Bronchial epithelial cell (primary cell): ENCODE data around the gene SESN2. TPM values are rescaled to one million over a fixed set of nuclear protein-coding genes. Genes with fewer than 3 reads are reported as not detected.

Experiments used
- DNase-seq: peaks from one replicate; pipeline ENCODE4 v3.0.0-alpha.2; 2010; ENCODE audit warnings: low read depth
- FAIRE-seq: peaks from 2 replicates; lab custom pipeline; 2011; peaks lifted over from hg19 to GRCh38; lab: Jason Lieb, UNC
- H3K27me3 ChIP-seq: 2 replicates; pipeline ENCODE4 v1.5.1; 2011; ENCODE audit warnings: low read length; ENCODE audit not compliant: control insufficient read depth, insufficient read depth
- H3K36me3 ChIP-seq: 2 replicates; pipeline ENCODE4 v1.5.1; 2011; ENCODE audit warnings: low read length; ENCODE audit not compliant: control insufficient read depth, insufficient read depth
- H3K4me3 ChIP-seq: 2 replicates; pipeline ENCODE4 v1.5.1; 2011; ENCODE audit warnings: mild to moderate bottlenecking, low read depth, low read length, control low read depth
- total RNA-seq: library from RNA; depleted of rRNA; stranded (reverse); fragments of >200 nt; gene quantifications from 2 replicates; pipeline ENCODE4 v1.2.1, GENCODE V29; 2014
- TF ChIP-seq, protein P1 (sequence below): IDR thresholded peaks from 2 replicates; pipeline ENCODE4 v1.5.1; 2011; ENCODE audit warnings: mild to moderate bottlenecking, moderate library complexity, low read length, control low read depth, inconsistent platforms; ENCODE audit not compliant: insufficient read depth, severe bottlenecking

Gene SESN2
- total RNA-seq, 1 donor from 2014 or later, result 24.2 TPM

DNA sequence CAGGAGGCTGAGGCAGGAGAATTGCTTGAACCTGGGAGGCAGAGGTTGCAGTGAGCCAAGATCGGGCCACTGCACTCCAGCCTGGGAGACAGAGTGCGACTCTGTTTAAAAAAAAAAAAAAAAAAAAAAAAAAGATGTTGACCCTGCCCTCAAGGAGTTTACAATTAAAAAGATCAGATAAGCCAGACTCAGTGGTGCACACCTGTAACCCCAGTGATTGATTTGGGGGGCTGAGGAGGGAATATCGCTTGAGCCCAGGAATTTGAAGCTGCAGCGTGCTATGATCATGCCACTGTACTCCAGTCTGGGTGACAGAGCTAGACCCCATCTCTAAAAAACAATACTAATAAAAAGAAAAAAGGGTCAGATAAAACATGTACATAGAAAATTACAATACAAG is 1.6 kb upstream of the SESN2 start:
- FAIRE-seq (no peak), DNase-seq (no peak)
- H3K4me3 ChIP-seq, result no peak overlapping the region
- TF ChIP-seq, protein P1, sequence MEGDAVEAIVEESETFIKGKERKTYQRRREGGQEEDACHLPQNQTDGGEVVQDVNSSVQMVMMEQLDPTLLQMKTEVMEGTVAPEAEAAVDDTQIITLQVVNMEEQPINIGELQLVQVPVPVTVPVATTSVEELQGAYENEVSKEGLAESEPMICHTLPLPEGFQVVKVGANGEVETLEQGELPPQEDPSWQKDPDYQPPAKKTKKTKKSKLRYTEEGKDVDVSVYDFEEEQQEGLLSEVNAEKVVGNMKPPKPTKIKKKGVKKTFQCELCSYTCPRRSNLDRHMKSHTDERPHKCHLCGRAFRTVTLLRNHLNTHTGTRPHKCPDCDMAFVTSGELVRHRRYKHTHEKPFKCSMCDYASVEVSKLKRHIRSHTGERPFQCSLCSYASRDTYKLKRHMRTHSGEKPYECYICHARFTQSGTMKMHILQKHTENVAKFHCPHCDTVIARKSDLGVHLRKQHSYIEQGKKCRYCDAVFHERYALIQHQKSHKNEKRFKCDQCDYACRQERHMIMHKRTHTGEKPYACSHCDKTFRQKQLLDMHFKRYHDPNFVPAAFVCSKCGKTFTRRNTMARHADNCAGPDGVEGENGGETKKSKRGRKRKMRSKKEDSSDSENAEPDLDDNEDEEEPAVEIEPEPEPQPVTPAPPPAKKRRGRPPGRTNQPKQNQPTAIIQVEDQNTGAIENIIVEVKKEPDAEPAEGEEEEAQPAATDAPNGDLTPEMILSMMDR, result no peak
- H3K27me3 ChIP-seq, result no peaks in the 10 kb centered on the region
- H3K36me3 ChIP-seq, result peaks cover 3% of the 10 kb centered on the region

- Histone ChIP-seq H3K36me3 (peaks cover 6% of the 10 kb centered on the region), H3K4me3 (peak overlapping the region; percentile 21), H3K27me3 (no peaks in the 10 kb centered on the region)
- peak; percentile 59 for DNase-seq
- TF ChIP-seq, protein P1, result no peak
- peak; percentile 85 for FAIRE-seq
These were observed 578 bp upstream of the SESN2 start for GRCh38 chr1:28258628-28259251.

DNA sequence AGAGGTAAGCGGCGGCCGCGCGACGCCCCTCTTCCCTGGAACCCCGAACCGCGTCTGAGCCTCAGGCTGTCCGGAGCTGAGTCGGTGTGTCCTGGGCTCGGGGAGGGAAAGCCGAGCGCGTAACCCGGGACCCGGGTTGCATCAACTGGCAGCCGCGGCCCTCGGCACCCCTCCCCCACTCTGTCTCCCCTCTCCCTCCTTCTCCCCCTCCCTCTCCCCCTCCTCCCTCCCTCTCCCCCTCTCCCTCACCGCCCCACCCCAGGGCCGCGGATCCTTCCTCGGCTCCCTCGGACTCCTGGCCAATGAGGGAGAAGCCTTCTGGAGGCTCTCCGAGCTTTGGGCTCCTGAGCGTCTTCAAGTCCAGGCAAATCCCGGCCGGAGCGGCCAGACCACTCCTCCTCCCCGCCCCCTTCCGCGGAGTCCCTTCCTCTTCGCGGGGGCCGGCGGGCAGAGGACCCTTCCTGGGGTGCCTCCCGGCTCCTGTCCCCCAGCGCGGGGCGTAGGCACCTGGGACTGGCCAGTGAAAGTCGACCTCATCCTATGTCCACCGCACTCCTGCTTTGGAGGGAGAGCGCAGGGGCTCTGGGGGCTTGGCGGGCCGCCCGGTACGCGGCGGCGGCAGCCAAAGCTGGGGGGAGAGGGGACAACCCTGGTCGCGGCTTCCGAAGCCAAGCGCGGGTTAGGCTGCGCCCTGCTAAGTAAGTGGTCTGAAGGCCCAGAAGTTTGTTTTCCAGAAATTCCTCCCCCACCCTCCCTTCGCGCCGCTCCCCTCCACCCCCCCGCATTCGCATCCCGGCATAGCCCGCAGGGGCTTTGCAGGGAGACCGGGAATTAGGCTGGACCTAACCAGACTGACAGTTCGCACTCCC is 850 bp downstream of the SESN2 start:
- Histone ChIP-seq H3K4me3 (peak overlapping the region; percentile 98), H3K27me3 (no peaks in the 10 kb centered on the region), H3K36me3 (peaks cover 8% of the 10 kb centered on the region)
- peak; percentile 79 for DNase-seq
- TF ChIP-seq, protein P1, result no peak
- FAIRE-seq, result no peak

- FAIRE-seq, result no peak
- TF ChIP-seq, protein P1, result no peak
- H3K4me3 ChIP-seq, result peak overlapping the region; percentile 98
- DNase-seq, result no peak
- H3K27me3 ChIP-seq, result no peaks in the 10 kb centered on the region
- H3K36me3 ChIP-seq, result peaks cover 8% of the 10 kb centered on the region
These were observed 1.5 kb downstream of the SESN2 start for GRCh38 chr1:28260803-28261174.

DNA sequence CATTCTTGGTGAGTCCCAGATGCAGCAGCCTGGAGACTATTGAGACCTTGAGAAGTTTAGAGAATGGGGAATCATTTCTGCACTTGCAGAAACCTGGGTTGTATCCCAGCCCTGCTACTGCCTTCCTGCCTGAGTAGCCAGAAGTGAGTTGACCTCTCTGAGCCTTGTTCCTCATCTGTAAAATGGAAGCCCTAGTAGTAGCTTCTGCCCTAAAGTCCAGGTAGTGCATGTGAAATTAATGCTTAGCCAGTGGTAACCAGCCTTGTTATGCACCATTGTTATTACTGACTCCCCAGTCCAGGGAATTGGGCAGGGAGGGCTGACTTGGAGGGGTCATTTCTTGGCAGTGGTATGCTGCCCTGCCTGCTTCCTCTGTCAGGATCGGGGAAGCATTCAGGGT is 5.6 kb downstream of the SESN2 start:
- DNase-seq (no peak), FAIRE-seq (no peak)
- Histone ChIP-seq H3K36me3 (peaks cover 19% of the 10 kb centered on the region), H3K27me3 (no peaks in the 10 kb centered on the region), H3K4me3 (no peak overlapping the region)
- TF ChIP-seq, protein P1, result no peak
